Calu3 (cell line): Measurements from ENCODE around the gene SSBP3. TPM values are rescaled to one million over a fixed set of nuclear protein-coding genes. Genes with fewer than 3 reads are reported as not detected.

Source experiments
- BruUV-seq: library from RNA; stranded (reverse); fragments of 400-500 nt; replicated peaks from 2 replicates; lab custom pipeline; 2021; lab: Mats Ljungman, UMichigan
- CTCF ChIA-PET: fragments of 300-600 bp; sonication (Branson Sonifier 250); formaldehyde crosslinking; loops from one replicate; lab custom pipeline; 2022; ENCODE audit warnings: antibody characterized with exemption; lab: Charles Lee
- DNase-seq: peaks from one replicate; pipeline ENCODE4 v3.0.0; 2022
- H3K27ac Mint-ChIP-seq: one replicate; pipeline ENCODE4 v1.8.0; 2022; ENCODE audit warnings: mixed read lengths; ENCODE audit not compliant: unreplicated experiment
- H3K27me3 Mint-ChIP-seq: one replicate; pipeline ENCODE4 v1.8.0; 2022; ENCODE audit warnings: mixed read lengths; ENCODE audit not compliant: unreplicated experiment
- H3K36me3 Mint-ChIP-seq: one replicate; pipeline ENCODE4 v1.8.0; 2022; ENCODE audit warnings: mild to moderate bottlenecking, moderate library complexity, mixed read lengths; ENCODE audit not compliant: insufficient read depth, unreplicated experiment
- H3K4me1 Mint-ChIP-seq: one replicate; pipeline ENCODE4 v1.8.0; 2022; ENCODE audit warnings: mild to moderate bottlenecking, low read depth, mixed read lengths; ENCODE audit not compliant: unreplicated experiment
- H3K4me3 Mint-ChIP-seq: one replicate; pipeline ENCODE4 v1.8.0; 2022; ENCODE audit warnings: mild to moderate bottlenecking, low read depth, moderate library complexity, mixed read lengths; ENCODE audit not compliant: unreplicated experiment
- H3K9me3 Mint-ChIP-seq: one replicate; pipeline ENCODE4 v1.8.0; 2022; ENCODE audit warnings: low read depth, mixed read lengths; ENCODE audit not compliant: unreplicated experiment
- CTCF ChIP-seq: fragments of 200-600 bp; IDR thresholded peaks from one replicate; pipeline ENCODE4 v1.8.0; 2022; ENCODE audit warnings: antibody characterized with exemption; ENCODE audit not compliant: unreplicated experiment
- intact Hi-C: fragments of 100-400 bp; cut with micrococcal nuclease; formaldehyde crosslinking; loops from one replicate; pipeline ENCODE4 v1.10.0; 2022; ENCODE audit not compliant: unreplicated experiment
- total RNA-seq: library from RNA; stranded (reverse); gene quantifications from 2 replicates; pipeline ENCODE4 v1.2.3, GENCODE V29; 2022

Gene SSBP3
- total RNA-seq, 1 experiment from 2014 or later = 16.6 TPM

- Mint-ChIP-seq H3K4me3 (no peak overlapping the region), H3K27ac (no peak overlapping the region), H3K36me3 (no peaks in the 10 kb centered on the region), H3K9me3 (no peaks in the 10 kb centered on the region), H3K27me3 (no peaks in the 10 kb centered on the region), H3K4me1 (no peaks in the 10 kb centered on the region)
- DNase-seq = no peak
- CTCF ChIA-PET = no interaction called here
- no TSS peak for BruUV-seq
- no peak for TF ChIP-seq CTCF
- intact Hi-C loops = no loop called here
These were observed 148.9 kb downstream of the SSBP3 start for GRCh38 chr1:54257346-54257620.

- Mint-ChIP-seq H3K27me3 (no peaks in the 10 kb centered on the region), H3K36me3 (no peaks in the 10 kb centered on the region), H3K27ac (no peak overlapping the region), H3K4me1 (no peaks in the 10 kb centered on the region), H3K9me3 (no peaks in the 10 kb centered on the region), H3K4me3 (no peak overlapping the region)
- no peak for TF ChIP-seq CTCF
- DNase-seq = no peak
- intact Hi-C loops = no loop called here
- BruUV-seq = no TSS peak
- CTCF ChIA-PET = no interaction called here
These were observed 149.5 kb downstream of the SSBP3 start for GRCh38 chr1:54256522-54257345.

GRCh38 chr1:54255026-54255702, 151.0 kb downstream of the SSBP3 start:
- intact Hi-C loops = no loop called here
- DNase-seq = no peak
- no TSS peak for BruUV-seq
- no peaks in the 10 kb centered on the region for H3K36me3 Mint-ChIP-seq
- H3K27me3 Mint-ChIP-seq = no peaks in the 10 kb centered on the region
- CTCF ChIA-PET = no interaction called here
- no peaks in the 10 kb centered on the region for H3K9me3 Mint-ChIP-seq
- no peak for TF ChIP-seq CTCF
- H3K4me1 Mint-ChIP-seq = peaks cover 3% of the 10 kb centered on the region
- no peak overlapping the region for H3K27ac Mint-ChIP-seq
- no peak overlapping the region for H3K4me3 Mint-ChIP-seq

DNA sequence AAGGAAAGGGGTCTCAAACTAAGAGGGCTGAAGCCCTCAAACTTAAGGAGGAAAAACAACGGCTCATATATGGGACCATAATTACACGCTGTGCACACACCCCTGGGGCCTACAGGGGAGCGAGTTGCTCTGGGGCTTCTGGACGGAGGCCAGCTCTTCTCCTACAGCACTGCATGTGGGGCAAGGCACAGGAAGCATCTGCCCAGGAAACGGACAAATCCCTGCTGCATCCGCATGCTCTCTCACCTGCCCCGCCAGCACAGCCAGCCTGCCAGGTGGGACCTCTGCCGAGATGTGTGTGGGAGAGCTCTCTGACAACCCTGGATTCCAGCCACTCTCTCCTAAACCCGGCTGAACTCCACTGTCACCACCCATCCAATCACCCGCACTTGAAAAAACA, 152.1 kb downstream of the SSBP3 start:
- no peak for DNase-seq
- CTCF ChIA-PET = no interaction called here
- no TSS peak for BruUV-seq
- no peak overlapping the region for H3K4me3 Mint-ChIP-seq
- TF ChIP-seq CTCF = no peak
- no peaks in the 10 kb centered on the region for H3K36me3 Mint-ChIP-seq
- no peak overlapping the region for H3K27ac Mint-ChIP-seq
- no peaks in the 10 kb centered on the region for H3K9me3 Mint-ChIP-seq
- H3K27me3 Mint-ChIP-seq = no peaks in the 10 kb centered on the region
- intact Hi-C loops = no loop called here
- H3K4me1 Mint-ChIP-seq = peaks cover 9% of the 10 kb centered on the region
